ENCODE measurements around the gene IMMP2L.

DNA sequence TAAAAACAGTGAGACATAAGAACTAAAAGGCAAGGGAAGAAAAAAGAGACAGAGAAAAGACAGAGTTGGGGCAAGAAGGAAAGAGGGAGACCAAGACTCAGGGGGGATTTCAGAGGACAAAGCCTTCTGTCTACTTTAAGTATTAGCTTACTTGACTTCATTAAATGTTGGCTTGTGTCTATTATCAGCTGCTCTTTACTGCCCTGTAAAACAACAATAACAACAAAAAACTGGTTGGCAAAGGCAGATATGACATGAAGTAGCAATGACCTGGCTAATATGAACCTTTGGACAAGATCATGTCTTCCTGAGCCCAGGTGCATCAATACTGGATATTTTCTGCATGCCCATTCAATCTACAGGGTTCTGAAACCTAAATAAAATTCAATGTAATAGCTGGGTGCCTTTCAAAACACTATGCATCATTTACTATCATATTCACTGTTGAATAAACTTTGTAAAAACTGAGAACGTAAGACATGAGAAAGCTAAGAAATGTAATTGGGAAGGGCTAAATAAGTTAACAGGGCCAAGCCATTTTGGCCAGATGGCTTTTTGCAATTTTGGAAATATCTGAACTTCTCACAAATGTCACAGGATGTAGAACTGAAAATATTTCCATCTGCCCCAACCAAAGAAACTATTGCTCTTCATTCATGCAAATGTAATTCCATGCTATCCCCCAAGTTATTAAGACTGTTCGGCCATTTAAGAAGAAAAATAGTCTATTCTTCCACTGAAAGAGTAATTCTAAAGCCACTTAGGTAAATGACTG is 422.0 kb downstream of the IMMP2L start:
- no peak for TF ChIP-seq POLR2A (IDR thresholded peaks at IDR 0.05; ENCODE audit: low read length)
- TF ChIP-seq, protein P1, sequence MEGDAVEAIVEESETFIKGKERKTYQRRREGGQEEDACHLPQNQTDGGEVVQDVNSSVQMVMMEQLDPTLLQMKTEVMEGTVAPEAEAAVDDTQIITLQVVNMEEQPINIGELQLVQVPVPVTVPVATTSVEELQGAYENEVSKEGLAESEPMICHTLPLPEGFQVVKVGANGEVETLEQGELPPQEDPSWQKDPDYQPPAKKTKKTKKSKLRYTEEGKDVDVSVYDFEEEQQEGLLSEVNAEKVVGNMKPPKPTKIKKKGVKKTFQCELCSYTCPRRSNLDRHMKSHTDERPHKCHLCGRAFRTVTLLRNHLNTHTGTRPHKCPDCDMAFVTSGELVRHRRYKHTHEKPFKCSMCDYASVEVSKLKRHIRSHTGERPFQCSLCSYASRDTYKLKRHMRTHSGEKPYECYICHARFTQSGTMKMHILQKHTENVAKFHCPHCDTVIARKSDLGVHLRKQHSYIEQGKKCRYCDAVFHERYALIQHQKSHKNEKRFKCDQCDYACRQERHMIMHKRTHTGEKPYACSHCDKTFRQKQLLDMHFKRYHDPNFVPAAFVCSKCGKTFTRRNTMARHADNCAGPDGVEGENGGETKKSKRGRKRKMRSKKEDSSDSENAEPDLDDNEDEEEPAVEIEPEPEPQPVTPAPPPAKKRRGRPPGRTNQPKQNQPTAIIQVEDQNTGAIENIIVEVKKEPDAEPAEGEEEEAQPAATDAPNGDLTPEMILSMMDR (IDR thresholded peaks at IDR 0.05), result no peak
- TF ChIP-seq ESRRA (IDR thresholded peaks at IDR 0.05; ENCODE audit: borderline replicate concordance, low read length), result no peak
- no peak for TF ChIP-seq KDM1A (IDR thresholded peaks at IDR 0.05; ENCODE audit: low read depth)
- TF ChIP-seq ZFP36 (IDR thresholded peaks at IDR 0.05; ENCODE audit: borderline replicate concordance, partially characterized antibody), result no peak
- TF ChIP-seq, protein P2, sequence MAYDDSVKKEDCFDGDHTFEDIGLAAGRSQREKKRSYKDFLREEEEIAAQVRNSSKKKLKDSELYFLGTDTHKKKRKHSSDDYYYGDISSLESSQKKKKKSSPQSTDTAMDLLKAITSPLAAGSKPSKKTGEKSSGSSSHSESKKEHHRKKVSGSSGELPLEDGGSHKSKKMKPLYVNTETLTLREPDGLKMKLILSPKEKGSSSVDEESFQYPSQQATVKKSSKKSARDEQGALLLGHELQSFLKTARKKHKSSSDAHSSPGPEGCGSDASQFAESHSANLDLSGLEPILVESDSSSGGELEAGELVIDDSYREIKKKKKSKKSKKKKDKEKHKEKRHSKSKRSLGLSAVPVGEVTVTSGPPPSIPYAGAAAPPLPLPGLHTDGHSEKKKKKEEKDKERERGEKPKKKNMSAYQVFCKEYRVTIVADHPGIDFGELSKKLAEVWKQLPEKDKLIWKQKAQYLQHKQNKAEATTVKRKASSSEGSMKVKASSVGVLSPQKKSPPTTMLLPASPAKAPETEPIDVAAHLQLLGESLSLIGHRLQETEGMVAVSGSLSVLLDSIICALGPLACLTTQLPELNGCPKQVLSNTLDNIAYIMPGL (CRISPR knock-in tag; IDR thresholded peaks at IDR 0.05; ENCODE audit: borderline replicate concordance), result no peak
- no peak for TF ChIP-seq JUN (IDR thresholded peaks at IDR 0.05)
- TF ChIP-seq, protein P3, sequence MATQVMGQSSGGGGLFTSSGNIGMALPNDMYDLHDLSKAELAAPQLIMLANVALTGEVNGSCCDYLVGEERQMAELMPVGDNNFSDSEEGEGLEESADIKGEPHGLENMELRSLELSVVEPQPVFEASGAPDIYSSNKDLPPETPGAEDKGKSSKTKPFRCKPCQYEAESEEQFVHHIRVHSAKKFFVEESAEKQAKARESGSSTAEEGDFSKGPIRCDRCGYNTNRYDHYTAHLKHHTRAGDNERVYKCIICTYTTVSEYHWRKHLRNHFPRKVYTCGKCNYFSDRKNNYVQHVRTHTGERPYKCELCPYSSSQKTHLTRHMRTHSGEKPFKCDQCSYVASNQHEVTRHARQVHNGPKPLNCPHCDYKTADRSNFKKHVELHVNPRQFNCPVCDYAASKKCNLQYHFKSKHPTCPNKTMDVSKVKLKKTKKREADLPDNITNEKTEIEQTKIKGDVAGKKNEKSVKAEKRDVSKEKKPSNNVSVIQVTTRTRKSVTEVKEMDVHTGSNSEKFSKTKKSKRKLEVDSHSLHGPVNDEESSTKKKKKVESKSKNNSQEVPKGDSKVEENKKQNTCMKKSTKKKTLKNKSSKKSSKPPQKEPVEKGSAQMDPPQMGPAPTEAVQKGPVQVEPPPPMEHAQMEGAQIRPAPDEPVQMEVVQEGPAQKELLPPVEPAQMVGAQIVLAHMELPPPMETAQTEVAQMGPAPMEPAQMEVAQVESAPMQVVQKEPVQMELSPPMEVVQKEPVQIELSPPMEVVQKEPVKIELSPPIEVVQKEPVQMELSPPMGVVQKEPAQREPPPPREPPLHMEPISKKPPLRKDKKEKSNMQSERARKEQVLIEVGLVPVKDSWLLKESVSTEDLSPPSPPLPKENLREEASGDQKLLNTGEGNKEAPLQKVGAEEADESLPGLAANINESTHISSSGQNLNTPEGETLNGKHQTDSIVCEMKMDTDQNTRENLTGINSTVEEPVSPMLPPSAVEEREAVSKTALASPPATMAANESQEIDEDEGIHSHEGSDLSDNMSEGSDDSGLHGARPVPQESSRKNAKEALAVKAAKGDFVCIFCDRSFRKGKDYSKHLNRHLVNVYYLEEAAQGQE (IDR thresholded peaks at IDR 0.05), result no peak

Data from A549 (cell line).